GM12872 (cell line): ENCODE measurements around the gene NHERF2.

ENCODE experiments used
- TF ChIP-seq, protein P1 (sequence below): IDR thresholded peaks from 3 replicates; pipeline ENCODE4 v1.5.1; 2011; ENCODE audit warnings: low read depth, mild to moderate bottlenecking, low read length, moderate library complexity; ENCODE audit not compliant: insufficient read depth

The NHERF2 gene

DNA sequence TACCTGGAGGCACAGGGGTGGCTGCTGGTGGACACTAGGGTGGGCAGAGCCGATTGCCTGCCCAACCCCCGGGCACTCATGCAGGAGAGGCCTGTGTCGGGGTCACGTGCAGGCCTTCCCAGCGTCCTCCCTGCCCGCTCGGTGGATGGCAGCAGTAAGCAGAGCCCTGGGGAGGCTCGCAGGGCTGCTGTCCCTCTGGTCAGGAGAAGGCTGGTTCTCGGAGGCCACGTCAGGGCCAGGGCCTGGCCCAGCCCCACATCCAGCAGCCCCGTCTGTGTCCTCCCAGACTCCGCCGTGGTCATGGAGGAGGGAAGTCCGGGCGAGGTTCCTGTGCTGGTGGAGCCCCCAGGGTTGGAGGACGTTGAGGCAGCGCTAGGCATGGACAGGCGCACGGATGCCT is 56.7 kb downstream of the NHERF2 start:
- TF ChIP-seq, protein P1, sequence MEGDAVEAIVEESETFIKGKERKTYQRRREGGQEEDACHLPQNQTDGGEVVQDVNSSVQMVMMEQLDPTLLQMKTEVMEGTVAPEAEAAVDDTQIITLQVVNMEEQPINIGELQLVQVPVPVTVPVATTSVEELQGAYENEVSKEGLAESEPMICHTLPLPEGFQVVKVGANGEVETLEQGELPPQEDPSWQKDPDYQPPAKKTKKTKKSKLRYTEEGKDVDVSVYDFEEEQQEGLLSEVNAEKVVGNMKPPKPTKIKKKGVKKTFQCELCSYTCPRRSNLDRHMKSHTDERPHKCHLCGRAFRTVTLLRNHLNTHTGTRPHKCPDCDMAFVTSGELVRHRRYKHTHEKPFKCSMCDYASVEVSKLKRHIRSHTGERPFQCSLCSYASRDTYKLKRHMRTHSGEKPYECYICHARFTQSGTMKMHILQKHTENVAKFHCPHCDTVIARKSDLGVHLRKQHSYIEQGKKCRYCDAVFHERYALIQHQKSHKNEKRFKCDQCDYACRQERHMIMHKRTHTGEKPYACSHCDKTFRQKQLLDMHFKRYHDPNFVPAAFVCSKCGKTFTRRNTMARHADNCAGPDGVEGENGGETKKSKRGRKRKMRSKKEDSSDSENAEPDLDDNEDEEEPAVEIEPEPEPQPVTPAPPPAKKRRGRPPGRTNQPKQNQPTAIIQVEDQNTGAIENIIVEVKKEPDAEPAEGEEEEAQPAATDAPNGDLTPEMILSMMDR: no peak

DNA sequence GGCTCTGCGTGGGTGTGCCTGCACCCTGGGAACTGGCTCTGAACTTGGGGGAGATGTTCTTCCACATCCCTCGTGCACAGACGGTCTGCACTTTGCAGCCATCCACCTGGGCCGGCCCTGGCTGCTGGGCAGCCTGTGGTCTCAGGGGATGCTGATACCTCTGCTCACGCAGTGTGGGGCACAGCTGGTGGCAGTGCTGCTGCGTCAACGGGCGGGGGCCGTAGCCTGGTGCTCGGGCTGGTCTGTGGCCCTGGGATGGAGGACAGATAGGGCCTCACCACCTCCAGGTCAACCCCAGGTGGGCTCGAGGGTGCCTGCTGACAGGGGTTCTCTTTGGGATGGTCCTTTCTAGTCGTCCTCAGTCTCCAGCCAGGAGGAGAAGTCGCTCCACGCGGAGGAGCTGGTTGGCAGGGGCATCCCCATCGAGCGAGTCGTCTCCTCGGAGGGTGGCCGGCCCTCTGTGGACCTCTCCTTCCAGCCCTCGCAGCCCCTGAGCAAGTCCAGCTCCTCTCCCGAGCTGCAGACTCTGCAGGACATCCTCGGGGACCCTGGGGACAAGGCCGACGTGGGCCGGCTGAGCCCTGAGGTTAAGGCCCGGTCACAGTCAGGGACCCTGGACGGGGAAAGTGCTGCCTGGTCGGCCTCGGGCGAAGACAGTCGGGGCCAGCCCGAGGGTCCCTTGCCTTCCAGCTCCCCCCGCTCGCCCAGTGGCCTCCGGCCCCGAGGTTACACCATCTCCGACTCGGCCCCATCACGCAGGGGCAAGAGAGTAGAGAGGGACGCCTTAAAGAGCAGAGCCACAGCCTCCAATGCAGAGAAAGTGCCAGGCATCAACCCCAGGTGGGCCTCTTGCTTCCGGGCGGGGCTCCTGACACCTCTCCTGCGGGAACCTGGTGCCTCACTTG is 57.4 kb downstream of the NHERF2 start:
- TF ChIP-seq, protein P1: no peak

DNA sequence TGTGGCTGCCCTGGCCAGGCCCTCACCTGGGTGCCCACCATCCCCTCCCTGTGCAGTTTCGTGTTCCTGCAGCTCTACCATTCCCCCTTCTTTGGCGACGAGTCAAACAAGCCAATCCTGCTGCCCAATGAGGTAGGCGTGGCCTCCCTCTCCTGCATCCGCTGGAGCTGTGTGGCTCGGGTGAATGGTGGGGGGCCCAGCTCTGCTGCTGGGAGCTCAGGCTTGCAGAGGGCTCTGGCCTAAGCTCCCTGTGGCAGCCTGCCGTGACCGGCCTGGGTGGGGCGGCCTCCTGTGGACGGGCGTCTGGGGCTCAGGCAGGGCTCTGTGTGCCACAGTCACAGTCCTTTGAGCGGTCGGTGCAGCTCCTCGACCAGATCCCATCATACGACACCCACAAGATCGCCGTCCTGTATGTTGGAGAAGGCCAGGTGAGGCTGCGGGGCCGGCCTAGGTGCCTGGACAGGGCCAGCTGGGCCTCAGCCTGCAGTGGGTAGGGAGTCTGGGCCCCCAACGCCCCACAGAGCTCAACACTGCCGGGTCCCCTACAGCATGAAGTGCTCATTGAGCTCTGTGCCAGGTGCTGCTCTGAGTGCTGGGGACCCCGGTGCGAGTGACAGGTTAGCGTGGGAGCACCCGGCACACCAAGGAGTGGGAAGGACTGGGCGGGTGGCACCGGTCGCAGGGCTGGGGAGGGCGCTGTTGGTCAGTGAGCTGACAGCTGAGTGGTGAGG is 58.4 kb downstream of the NHERF2 start:
- TF ChIP-seq, protein P1: no peak

DNA sequence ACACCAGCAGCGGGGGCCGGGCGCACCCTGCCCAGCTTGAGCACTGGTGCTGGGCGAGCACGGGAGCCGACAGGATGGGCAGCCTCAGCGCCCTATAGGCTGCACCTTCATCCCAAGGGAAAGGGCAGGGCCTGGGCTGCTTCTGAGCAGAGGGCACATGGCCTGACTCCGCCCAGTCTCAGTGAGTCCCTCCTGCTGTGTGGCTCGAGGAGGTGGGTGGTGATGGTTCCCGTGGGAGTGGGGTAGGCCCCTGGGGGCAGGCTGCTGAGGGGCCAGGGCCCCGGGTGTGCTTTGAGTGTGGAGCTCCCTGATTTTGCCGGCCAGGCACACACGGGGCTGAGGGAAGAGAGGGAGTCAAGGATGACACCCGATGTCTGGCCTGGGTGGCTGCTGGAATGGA is 59.0 kb downstream of the NHERF2 start:
- TF ChIP-seq, protein P1: no peak

DNA sequence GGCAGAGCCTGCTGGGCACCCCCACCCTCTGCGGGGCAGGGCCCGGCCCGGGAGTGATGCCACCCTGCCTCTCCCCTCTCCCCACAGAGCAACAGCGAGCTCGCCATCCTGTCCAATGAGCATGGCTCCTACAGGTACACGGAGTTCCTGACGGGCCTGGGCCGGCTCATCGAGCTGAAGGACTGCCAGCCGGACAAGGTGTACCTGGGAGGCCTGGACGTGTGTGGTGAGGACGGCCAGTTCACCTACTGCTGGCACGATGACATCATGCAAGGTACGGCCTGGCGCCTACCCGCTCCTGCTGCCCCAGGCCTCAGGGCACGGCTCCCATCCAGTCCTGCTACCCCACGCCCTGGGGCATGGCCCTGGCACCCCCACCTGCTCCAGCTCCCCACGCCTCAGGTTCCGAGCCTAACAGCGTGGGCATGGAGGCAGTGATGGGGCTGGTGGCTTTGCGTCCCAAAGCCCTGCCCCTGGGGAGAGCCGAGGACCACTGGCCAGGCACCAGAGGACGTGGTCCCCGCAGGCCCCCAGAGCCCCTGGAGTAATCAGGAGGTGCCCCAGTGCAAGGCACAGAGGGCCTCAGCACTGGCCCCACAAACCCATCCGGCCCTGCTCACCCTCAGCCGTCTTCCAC is 59.5 kb downstream of the NHERF2 start:
- TF ChIP-seq, protein P1: no peak

DNA sequence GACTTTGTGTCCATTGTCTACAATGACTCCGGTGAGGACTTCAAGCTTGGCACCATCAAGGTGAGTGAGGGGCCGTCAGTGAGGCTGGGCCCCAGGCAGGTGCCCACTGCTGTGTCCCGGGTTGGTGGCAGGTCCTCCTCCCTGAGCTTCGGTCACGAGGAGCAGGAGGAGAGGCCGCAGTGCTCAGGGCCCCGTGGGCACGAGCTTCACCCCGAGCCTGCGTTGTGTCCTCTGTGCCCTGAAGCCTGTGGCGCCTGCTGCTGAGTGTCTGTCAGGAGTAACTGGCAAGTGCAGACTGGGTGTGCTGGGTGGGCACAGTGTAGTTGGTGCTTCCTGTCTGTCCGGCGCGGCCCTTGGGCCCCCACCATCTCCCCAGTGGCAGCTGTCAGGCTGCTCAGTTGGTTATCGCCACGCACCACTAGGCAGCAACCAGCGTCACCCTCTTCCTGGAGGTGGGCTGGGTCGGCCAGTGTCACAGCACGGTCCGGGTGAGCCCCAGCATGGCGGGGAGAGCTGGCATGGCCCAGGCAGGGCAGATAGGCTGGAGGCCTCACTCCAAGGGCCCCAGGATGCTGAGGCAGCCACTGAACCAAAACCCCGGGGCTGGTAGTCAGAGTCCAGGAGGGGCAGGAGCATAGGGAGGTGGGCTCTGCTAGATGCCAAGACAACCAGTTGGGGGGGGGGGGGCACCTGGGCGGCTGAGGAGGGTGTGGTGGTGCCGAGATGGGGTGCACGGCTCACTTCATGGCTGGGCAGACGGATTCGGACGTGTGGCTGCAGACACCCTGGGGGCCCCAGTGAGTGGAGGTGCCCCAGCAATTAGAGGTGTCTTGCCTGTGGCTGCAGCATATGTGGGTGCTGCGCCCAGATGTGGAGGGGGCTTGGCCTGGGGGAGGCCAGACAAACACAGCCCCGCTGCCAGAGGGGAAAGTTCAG is 60.4 kb downstream of the NHERF2 start:
- TF ChIP-seq, protein P1: no peak
